ENCODE results near the gene MAP3K7CL.

DNA sequence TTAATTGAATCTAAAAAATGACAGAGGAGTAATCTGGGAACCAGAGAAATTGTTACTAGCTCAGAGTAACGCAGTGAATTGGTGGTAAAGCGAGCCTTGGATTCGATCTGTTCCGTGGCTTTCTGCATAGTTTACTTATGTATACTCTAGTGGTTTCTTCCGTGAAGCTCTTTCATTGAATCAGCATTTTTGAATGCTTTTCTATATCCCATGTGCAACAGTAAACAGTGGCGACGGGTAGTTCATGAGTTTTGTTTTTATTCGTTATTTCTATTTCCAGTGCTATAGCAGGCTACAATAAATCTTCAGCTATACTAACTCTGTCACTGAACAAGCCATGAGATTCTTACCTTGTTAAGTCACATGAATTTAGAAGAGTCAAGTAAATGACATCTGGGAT is 14.5 kb upstream of the MAP3K7CL start:
- TF ChIP-seq, protein P1, sequence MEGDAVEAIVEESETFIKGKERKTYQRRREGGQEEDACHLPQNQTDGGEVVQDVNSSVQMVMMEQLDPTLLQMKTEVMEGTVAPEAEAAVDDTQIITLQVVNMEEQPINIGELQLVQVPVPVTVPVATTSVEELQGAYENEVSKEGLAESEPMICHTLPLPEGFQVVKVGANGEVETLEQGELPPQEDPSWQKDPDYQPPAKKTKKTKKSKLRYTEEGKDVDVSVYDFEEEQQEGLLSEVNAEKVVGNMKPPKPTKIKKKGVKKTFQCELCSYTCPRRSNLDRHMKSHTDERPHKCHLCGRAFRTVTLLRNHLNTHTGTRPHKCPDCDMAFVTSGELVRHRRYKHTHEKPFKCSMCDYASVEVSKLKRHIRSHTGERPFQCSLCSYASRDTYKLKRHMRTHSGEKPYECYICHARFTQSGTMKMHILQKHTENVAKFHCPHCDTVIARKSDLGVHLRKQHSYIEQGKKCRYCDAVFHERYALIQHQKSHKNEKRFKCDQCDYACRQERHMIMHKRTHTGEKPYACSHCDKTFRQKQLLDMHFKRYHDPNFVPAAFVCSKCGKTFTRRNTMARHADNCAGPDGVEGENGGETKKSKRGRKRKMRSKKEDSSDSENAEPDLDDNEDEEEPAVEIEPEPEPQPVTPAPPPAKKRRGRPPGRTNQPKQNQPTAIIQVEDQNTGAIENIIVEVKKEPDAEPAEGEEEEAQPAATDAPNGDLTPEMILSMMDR (IDR thresholded peaks at IDR 0.05): no peak
- TF ChIP-seq POLR2A (IDR thresholded peaks at IDR 0.05): no peak

All from vagina (tissue), 2 donors.